Measurements from ENCODE around the gene PTPRD. TPM values are rescaled to one million over a fixed set of nuclear protein-coding genes. Genes with fewer than 3 reads are reported as not detected.
"Not testable (repeated sequence)": the region's sequence is repeated elsewhere in the genome, so short reads cannot be mapped to it uniquely, and the experiment has no call there.

The PTPRD gene
- total RNA-seq, 1 donor from 2014 or later: 15.6 TPM

GRCh38 chr9:10366171-10366779 is 246.5 kb downstream of the PTPRD start:
- Histone ChIP-seq H3K9me3 (replicated peaks) (no peaks in the 10 kb centered on the region), H3K27me3 (ENCODE audit: low read depth) (no peaks in the 10 kb centered on the region), H3K4me1 (no peaks in the 10 kb centered on the region), H3K36me3 (no peaks in the 10 kb centered on the region), H3K4me3 (no peak overlapping the region), H3K27ac (replicated peaks) (no peak overlapping the region)
- peak; percentile 62 for TF ChIP-seq CTCF (IDR thresholded peaks at IDR 0.05; ENCODE audit: borderline replicate concordance)
- intact Hi-C loops (cut with micrococcal nuclease): no loop called here
- no peak for DNase-seq

GRCh38 chr9:10354591-10354990 is 258.2 kb downstream of the PTPRD start:
- TF ChIP-seq CTCF (IDR thresholded peaks at IDR 0.05; ENCODE audit: borderline replicate concordance): no peak
- no peak for DNase-seq
- no peaks in the 10 kb centered on the region for H3K9me3 ChIP-seq (replicated peaks)
- H3K4me3 ChIP-seq: no peak overlapping the region
- H3K27me3 ChIP-seq (ENCODE audit: low read depth): no peaks in the 10 kb centered on the region
- intact Hi-C loops (cut with micrococcal nuclease): no loop called here
- no peaks in the 10 kb centered on the region for H3K36me3 ChIP-seq
- no peak overlapping the region for H3K27ac ChIP-seq (replicated peaks)
- H3K4me1 ChIP-seq: no peaks in the 10 kb centered on the region

- DNase-seq; H3K36me3 ChIP-seq; H3K4me1 ChIP-seq; H3K4me3 ChIP-seq; intact Hi-C loops (cut with micrococcal nuclease); H3K9me3 ChIP-seq (replicated peaks); H3K27ac ChIP-seq (replicated peaks); H3K27me3 ChIP-seq (ENCODE audit: low read depth): not testable (repeated sequence)
Measured at GRCh38 chr9:10345621-10346020, 267.2 kb downstream of the PTPRD start.

GRCh38 chr9:10341057-10341456 is 271.7 kb downstream of the PTPRD start:
- H3K36me3 ChIP-seq: no peaks in the 10 kb centered on the region
- H3K27me3 ChIP-seq (ENCODE audit: low read depth): no peaks in the 10 kb centered on the region
- H3K27ac ChIP-seq (replicated peaks): no peak overlapping the region
- DNase-seq: no peak
- no peaks in the 10 kb centered on the region for H3K9me3 ChIP-seq (replicated peaks)
- intact Hi-C loops (cut with micrococcal nuclease): no loop called here
- H3K4me3 ChIP-seq: no peak overlapping the region
- TF ChIP-seq CTCF (IDR thresholded peaks at IDR 0.05; ENCODE audit: borderline replicate concordance): no peak
- H3K4me1 ChIP-seq: no peaks in the 10 kb centered on the region

- Histone ChIP-seq H3K9me3 (replicated peaks) (no peaks in the 10 kb centered on the region), H3K4me3 (no peak overlapping the region), H3K27me3 (ENCODE audit: low read depth) (no peaks in the 10 kb centered on the region), H3K27ac (replicated peaks) (no peak overlapping the region), H3K4me1 (no peaks in the 10 kb centered on the region), H3K36me3 (no peaks in the 10 kb centered on the region)
- TF ChIP-seq CTCF (IDR thresholded peaks at IDR 0.05; ENCODE audit: borderline replicate concordance): no peak
- intact Hi-C loops (cut with micrococcal nuclease): no loop called here
- no peak for DNase-seq
Measured at GRCh38 chr9:10339152-10339551, 273.6 kb downstream of the PTPRD start.

- no peaks in the 10 kb centered on the region for H3K4me1 ChIP-seq
- no peak overlapping the region for H3K4me3 ChIP-seq
- DNase-seq: no peak
- no peaks in the 10 kb centered on the region for H3K27me3 ChIP-seq (ENCODE audit: low read depth)
- intact Hi-C loops (cut with micrococcal nuclease): no loop called here
- H3K36me3 ChIP-seq: no peaks in the 10 kb centered on the region
- H3K9me3 ChIP-seq (replicated peaks): no peaks in the 10 kb centered on the region
- no peak for TF ChIP-seq CTCF (IDR thresholded peaks at IDR 0.05; ENCODE audit: borderline replicate concordance)
- H3K27ac ChIP-seq (replicated peaks): no peak overlapping the region
Measured at GRCh38 chr9:10331157-10331556, 281.6 kb downstream of the PTPRD start.
